ENCODE measurements around the gene PRSS36. TPM values are rescaled to one million over a fixed set of nuclear protein-coding genes. Genes with fewer than 3 reads are reported as not detected.

Gene PRSS36
- total and polyA plus RNA-seq, 9 of the 15 experiments (the other 6 are each of a cell fraction or from before 2014, with no cell fraction given), result 0.09 to 1.2 (median 0.54) TPM; not detected in 2

GRCh38 chr16:31194898-31195297 lies 45.0 kb upstream of the PRSS36 start (continued):
- peak; percentile 63 for TF ChIP-seq POLR2B (IDR thresholded peaks at IDR 0.05; ENCODE audit: low read depth, partially characterized antibody)
- no peak for TF ChIP-seq GABPA (tag; conservative IDR thresholded peaks at IDR 0.05; ENCODE audit: low read depth)
- TF ChIP-seq KDM1A (IDR thresholded peaks at IDR 0.05), result no peak
- TF ChIP-seq POLR2AphosphoS2 (IDR thresholded peaks at IDR 0.05; ENCODE audit: low read length), result peak; percentile 75; the same call in 1 of the 2 replicates
- no peak for TF ChIP-seq SMAD1 (IDR thresholded peaks at IDR 0.05; ENCODE audit: low read depth, low read length, partially characterized antibody)
- TF ChIP-seq SRF (CRISPR knock-in tag; IDR thresholded peaks at IDR 0.05), result no peak
- TF ChIP-seq ILF3 (IDR thresholded peaks at IDR 0.05; ENCODE audit: borderline replicate concordance), result no peak
- TF ChIP-seq ELK3 (CRISPR knock-in tag; IDR thresholded peaks at IDR 0.05), result no peak
- TF ChIP-seq HNRNPUL1 (IDR thresholded peaks at IDR 0.05; ENCODE audit: low read length), result no peak
- TF ChIP-seq STAG1 (CRISPR knock-in tag; IDR thresholded peaks at IDR 0.05; ENCODE audit: borderline replicate concordance), result no peak
- 0 out of 2 replicates have a peak, but pooled peaks have one; percentile 13 for TF ChIP-seq POLR2AphosphoS5 (IDR thresholded peaks at IDR 0.05; ENCODE audit: control insufficient read depth, insufficient read depth, low read depth, low read length)
- TF ChIP-seq ZNF699 (CRISPR knock-in tag; IDR thresholded peaks at IDR 0.05; ENCODE audit: insufficient replicate concordance), result no peak
- no peak for TF ChIP-seq NFE2L1 (tag; IDR thresholded peaks at IDR 0.05; ENCODE audit: borderline replicate concordance, low read depth)
- no peak for TF ChIP-seq JUN (IDR thresholded peaks at IDR 0.05; ENCODE audit: borderline replicate concordance, low read depth, low read length)
- TF ChIP-seq JUN (CRISPR knock-in tag; IDR thresholded peaks at IDR 0.05; ENCODE audit: borderline replicate concordance), result no peak
- TF ChIP-seq CTCF (IDR thresholded peaks at IDR 0.05 in 2 of 3, conservative IDR thresholded peaks at IDR 0.05 in 1 of 3; ENCODE audit: insufficient read depth in 2 of 3, low read depth in 1 of 3, low read length in 3 of 3), result no peak
- peak; percentile 54 for TF ChIP-seq POLR2A (conservative IDR thresholded peaks at IDR 0.05)
- TF ChIP-seq MNT (conservative IDR thresholded peaks at IDR 0.05), result no peak
- no peak for TF ChIP-seq PHB (CRISPR knock-in tag; IDR thresholded peaks at IDR 0.05)
- no peak for TF ChIP-seq KLF13 (tag; IDR thresholded peaks at IDR 0.05; ENCODE audit: borderline replicate concordance, low read depth)
- no peak for TF ChIP-seq NFE2 (IDR thresholded peaks at IDR 0.05; ENCODE audit: low read depth)
- peak; percentile 66 for TF ChIP-seq SUPT5H (IDR thresholded peaks at IDR 0.05)
- no peak for TF ChIP-seq HMGN3 (IDR thresholded peaks at IDR 0.05; ENCODE audit: borderline replicate concordance, extremely low read depth, insufficient read length, low read depth, low read length)

Data from K562 (cell line).